Measurements from ENCODE around the gene KIF1A.
"Not testable (repeated sequence)": the region's sequence is repeated elsewhere in the genome, so short reads cannot be mapped to it uniquely, and the experiment has no call there.

Gene KIF1A

DNA sequence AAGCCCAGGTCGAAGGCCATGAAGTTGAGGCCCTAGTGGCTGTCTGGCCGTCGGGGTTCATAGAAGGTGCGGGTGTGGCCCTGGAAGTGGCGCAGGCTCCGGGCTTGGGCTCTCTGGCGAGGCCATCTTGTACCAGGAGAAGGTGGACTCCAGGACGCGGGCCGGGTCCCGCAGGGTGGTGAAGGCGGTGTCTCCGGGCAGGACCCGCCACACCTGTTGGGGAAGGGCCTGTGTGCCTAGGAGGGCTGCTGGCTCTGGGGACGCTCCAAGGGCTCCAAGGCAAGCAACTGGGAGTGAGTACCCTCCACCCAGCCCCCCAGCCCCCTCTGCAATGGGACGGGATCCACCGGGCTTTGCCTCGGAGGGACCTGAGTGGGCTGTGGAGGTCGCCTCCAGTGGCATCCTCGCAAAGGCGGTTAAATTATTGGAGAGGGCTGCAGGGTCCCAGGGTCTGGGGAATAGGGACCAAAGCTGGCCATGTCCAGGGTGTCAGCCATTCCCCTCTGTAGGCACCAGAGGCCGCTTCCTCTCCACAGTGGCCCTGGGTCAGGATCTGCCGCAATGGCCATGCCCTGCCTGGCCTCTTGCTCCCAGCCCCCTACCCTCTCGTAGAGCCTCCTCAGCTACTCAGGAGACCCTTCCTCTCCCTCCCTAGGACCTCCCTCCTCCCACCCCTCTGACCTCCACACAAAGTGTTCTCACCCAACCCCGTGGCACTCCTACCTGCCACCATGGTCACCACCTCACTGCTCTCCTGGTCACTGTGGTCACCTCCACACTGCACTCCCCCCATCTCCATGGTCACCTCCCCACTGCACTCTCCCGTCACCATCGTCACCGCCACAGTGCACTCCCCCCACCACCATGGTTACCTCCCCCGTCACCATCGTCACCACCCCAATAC, 118.0 kb downstream of the KIF1A start:
- DNase-seq = no peak

DNA sequence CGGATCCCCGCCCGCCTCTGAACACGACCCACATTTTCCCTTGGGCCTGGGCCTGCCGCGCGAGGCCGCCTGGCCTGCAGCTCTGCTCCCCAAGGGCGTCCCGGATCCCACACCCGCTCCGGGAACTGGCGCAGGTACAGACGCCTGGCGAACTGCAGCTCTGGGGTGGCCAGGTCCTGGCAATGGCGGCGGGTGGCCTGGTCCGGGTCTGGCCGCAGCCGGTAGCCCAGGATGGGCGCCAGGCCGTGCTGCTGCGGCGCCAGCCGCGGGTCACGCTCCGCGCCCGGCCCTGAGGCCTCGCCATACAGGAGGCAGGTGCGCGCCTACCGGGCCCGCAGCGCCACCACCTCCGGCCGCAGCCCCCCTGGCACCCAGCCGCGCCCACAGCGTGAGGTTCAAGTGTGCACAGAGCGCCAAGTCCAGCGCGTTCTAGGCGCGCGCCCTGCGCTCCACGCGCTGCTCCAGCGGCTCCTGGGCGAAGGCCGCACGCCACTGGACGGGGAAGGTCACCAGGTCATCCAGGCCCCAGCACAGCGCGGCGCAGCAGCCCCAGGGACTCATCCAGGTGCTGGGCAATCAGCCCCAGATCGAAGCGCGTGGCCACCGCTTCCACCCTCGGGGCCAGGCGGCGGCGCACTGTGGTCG, 118.8 kb downstream of the KIF1A start:
- DNase-seq = no peak

DNA sequence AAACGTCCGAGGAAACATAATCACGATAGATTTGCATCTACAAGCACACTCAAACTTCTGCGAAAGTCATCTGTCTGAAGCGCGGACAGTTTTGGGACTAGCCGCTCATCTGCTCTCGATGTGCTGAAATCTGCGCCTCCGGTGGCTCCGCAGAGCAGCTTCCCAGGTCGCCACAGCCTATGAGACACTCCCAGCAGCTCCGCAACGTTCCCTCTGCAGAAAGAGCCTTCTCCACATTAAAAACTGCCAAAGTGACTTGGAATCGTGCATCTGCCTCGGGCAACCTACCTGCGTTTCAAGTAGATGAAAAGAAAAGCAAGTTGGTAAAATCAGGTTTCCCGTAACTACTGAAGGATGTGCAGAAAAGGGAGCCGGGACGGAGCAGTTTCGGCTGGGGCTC, 119.4 kb downstream of the KIF1A start:
- not testable (repeated sequence) for DNase-seq

DNA sequence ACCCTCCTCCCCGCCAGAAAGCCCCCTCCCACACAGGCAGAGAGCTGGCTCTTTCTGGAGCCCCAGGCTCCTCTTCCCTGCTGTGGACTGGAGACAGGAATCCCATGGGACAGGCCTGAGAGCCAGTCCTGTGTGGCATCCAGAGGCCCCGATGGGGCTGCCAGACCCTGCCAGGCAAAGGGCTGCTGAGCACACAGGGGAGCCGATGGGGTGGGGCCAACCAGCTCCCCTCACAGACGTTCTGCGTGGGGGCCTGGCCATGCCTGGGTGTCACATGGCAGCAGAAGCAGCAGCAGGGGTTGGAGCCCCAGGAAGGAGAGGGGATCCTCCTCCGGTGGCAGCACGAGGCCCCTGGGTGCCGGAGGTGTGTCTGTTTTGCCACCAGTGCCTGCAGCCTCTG, 120.2 kb downstream of the KIF1A start:
- DNase-seq = not testable (repeated sequence)

DNA sequence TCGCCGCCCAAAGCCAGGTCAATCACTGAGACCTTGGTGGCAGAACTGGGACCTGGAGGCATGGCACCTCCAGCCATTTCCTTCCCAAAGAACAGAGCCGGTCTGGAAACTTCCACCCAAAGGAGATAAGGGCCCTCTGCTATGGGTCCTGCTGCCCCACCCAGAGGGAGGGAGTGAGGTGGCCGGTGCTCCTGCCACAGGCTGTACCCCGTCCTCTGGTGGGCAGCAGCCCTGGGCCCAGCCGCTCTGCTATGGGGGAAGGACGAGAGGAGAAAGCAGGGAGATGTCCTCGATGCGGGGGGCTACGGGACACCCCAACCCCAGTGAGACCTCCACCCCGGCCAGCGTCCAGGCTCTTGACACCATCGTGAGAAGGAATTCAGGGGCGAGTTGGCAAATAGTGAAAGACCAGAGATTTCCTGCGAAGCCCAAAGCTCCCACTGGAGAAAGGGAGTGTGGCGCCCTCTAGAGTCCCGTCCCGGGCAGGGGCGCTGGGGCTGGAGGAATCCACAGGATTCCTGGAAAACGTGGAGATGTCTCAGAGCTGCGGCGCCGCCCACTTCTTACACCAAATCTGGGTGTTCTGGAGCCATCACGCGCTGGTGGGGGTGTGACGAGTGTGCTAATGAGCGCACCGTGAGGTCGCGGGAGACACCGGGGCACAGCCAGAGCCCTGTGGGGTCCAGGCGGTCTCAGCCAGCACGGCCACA, 121.0 kb downstream of the KIF1A start:
- DNase-seq = not testable (repeated sequence)

DNA sequence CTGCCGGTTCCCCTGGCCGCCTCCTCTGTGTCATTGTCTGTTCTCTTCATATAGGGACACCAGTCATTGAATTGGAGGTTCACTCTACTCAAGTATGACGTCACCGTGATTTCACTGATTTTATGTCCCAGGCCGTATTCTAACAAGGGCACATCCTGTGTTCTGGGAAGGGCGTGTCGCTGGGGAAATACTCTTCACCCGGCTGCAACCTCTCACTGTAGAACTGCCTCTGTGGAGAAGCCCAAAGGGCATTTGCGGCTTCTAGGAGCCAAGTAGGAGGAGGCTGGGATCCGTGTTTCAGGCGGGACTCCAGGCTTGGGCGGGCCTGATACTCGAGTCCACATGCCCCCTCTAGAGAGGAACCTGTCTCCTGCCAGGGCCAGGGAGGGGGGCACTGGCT, 123.5 kb downstream of the KIF1A start:
- DNase-seq = not testable (repeated sequence)

DNA sequence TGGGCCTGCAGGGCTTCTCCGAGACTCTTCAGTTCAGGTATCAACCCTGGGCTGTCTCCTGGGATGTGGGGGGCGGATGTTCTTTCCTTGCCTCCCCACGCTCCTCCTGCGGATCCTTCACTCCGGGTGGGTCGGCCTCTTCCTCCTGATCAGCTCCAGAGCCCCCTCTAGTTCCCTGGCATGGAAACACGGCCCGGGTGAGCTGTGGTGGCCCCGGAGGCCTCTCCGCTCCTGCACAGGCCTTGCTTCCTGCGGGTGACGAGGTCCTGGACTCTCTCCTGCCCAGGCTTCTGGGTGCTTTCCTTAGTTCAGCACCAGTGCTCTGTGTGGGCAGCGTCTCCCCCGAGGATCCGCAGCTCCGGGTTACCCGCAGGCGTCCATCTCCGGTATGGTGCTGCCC, 124.4 kb downstream of the KIF1A start:
- not testable (repeated sequence) for DNase-seq

DNA sequence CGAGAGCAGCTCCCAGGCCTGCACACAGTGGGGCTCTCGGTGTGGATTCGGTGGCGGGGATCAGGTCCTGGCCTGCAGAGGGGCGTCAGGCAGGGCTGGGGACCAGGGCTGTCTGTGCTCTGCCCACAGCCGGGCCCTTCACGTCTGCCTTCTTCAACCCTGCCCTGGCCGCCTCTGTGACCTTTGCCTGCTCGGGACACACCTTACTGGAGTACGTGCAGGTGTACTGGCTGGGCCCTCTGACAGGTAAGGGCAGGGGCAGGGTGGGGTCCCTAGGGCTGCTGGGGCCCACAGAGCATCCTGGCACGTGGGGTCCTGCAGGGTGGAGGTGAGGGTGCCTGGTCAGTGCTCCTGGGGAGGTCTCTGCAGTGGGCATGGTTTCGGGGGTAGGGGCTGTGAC, 125.7 kb downstream of the KIF1A start:
- not testable (repeated sequence) for DNase-seq

DNA sequence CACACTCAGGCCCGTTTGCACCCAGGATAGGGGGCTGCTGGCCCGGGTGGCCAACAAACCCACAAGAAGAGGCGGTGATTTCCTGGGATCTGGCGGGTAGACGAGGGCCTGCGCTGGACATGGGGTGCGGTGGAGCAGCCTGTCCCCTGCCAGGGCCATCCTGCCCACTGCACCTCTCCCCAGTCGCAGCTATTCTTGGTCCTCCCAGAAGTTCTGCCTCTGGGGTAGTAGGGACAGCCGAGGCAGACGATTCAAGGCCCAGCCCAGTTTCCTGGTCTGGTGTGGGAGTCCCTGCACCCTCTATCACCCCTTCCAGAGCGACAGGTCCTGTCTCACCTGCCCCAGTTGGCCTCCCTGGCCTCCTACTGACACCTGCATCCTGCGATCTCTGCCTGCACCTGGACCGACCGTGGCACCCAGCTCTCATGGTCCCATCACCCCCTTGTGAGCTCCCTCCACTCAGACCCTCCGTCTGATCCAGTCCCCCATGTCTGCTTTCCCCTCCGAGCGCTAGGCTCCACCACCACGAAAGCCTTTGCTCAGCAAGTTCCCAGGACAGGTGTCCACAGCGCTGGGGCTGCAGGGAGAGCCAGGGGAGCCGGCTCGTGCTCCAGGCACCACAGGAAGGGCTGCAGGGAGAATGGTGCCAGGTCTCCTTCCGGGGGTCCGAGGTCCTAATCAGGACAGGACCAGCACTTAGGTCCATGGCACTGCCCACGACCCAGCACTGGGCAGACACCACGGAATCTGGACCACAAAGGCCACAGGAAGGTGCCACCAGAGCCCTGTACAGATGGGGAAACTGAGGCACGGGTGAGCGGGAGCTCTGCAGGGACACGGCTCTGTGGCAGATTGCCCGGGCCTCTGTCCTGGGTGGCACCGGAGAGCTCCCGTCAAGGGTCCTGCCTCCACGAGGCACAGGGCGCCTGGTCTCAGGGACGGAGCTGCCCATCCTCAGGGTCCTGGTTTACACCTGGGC, 127.1 kb downstream of the KIF1A start:
- not testable (repeated sequence) for DNase-seq

DNA sequence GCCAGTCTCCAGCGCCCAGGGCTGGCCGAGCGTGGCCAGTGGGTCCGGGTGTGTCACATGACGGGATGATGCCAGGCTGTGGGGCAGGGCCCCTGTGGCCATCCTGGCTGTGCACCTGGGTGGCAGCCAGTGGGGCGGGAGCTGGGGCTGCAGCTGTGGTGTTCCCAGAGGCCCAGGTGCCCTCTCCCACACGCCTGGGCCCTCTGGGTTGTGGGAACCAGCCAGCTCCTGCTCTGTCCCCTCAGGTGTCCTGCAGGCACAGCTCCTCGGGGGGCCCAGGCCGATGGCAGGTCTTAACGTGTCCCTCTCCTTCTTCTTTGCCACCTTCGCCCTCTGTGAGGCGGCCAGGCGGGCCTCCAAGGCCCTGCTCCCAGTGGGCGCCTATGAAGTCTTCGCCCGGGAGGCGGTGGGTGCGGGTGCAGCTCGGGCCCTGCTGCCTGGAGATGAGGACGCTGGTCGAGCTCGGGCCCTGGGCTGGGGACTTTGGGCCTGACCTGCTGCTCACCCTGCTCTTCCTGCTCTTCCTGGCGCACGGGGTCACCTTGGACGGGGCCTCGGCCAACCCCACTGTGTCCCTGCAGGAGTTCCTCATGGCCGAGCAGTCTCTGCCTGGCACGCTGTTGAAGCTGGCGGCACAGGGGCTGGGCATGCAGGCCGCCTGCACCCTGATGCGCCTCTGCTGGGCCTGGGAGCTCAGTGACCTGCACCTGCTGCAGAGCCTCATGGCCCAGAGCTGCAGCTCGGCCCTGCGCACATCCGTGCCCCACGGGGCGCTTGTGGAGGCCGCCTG, 128.2 kb downstream of the KIF1A start, which contains the start of gene AQP12A:
Gene AQP12A (plus strand): TSS at position 236 of the 790 bp plus-strand sequence. CDS start 48 bp downstream, at position 284.
- DNase-seq = not testable (repeated sequence)

DNA sequence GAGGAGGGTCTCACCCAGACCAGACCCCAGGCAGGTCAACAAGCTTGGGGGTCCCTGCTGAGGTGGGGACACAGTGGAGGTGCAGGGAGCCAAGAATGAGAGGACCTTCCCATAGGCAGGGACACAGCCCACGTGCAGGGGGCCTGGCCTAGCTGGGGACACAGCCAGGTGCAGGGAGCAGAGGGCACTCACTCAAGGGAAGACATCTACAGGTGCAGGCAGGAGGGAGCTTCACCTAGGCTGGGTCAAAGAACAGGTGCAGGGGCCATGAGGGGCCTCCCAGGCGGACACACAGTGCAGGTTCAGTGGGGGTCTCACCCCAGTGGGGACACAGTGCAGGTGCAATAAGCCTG, 129.0 kb downstream of the KIF1A start:
- not testable (repeated sequence) for DNase-seq

DNA sequence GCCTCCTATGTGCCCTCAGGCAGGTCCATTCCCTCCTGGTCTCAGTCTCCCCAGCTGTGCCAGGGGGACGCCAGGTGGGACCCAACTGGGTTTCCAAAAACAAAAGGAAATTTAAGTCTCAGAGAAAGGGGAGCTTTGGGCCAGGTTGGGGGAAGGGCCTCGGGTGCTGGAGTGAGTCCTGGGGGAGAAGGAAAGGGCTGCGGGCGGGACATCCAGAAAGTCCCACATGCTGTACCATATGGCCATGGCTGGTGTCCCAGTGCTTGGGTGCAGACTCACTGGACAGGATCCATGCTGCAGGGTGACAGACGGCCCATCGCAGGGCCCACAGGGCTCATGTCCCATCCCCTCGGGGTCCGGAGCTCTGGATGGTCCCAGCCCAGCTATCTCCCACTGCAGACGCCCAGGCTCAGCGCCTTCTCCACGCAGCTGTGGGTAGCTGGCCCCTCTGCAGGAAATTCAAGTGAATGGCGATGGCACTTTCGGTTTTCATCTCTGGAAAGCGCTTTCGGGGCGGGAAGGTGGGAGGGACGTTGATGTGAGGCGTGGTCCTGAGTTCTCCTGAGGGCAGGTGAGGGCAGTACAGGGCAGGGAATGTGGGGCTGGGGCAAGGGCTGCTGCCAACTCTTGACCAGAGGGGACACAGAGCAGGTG, 129.5 kb downstream of the KIF1A start:
- DNase-seq = not testable (repeated sequence)

DNA sequence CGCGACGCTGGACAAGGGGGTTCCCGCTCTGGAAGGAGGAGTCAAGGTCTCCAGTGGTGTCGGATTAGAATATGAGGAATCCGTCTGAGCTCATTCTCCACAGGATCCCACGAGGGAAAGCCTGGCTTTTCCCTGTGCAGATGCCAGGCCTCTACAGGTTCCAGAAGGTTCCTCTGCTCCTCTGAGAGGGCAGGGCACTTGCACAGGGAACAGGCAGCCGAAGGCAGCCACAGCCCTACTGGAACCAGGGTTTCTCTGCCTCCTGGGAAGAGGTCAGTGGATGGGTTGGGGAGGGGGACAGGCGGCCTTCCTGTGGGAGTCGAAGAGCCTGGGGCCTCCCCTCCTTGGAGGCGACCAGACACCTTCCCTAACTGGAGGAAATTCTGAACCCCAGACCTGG, 130.0 kb downstream of the KIF1A start:
- DNase-seq = no peak

DNA sequence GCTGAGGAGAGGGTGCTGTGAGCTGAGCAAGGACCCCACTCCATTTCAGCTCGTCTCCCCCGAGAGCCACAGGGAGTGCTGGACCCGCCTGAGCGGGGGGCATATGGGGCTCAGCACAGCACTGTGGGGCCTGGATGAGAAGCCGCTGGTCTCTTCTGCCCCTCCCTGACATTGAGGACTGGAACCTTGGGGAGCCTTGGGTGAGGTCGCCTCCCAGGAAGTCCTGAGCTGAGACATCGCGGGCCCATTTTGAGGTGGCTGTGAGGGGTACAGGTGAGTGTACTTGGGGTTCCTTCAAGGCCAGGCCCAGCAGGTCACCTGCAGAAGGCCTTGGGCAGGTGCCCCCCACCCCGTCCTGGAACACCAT, 131.5 kb downstream of the KIF1A start:
- DNase-seq = no peak

DNA sequence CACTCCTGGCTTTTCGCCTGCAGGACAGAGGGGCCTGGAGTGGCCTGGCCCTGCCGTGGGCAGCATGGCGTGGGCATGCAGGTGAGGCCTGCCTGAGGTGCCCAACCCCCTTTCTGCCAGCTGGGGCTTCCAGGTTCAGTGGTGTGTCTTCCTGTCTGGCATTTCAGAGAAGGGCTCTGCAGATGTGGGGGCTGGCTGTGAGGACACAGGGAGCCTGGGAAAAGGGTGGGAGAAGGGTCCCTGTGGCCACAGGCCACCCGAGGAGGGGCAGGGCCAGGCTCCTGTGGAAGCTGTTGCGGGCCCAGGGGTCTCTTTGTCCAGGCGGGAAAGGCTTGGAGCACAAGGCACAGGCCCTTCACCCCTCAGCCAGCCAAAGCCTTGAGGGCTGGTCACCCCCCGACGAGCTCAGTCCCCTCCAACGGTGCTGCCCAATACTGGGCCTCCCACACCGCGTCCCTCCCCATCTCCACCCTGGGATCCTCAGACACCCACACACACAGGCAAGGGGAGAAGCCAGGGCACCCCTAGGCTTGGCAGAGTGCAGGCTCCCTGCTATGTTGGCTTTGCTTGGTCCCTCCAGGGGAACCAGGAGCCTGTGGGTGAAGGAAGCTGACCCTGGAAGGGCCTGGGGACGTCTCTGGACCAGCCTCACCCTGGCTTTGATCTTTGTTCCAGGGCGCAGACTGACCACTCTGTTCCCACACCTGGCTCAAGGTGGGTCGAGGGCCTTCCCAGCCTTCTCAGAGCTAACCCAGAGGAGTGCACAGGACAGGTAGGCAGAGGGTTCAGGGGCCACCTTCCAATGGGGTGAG, 132.1 kb downstream of the KIF1A start:
- no peak for DNase-seq

DNA sequence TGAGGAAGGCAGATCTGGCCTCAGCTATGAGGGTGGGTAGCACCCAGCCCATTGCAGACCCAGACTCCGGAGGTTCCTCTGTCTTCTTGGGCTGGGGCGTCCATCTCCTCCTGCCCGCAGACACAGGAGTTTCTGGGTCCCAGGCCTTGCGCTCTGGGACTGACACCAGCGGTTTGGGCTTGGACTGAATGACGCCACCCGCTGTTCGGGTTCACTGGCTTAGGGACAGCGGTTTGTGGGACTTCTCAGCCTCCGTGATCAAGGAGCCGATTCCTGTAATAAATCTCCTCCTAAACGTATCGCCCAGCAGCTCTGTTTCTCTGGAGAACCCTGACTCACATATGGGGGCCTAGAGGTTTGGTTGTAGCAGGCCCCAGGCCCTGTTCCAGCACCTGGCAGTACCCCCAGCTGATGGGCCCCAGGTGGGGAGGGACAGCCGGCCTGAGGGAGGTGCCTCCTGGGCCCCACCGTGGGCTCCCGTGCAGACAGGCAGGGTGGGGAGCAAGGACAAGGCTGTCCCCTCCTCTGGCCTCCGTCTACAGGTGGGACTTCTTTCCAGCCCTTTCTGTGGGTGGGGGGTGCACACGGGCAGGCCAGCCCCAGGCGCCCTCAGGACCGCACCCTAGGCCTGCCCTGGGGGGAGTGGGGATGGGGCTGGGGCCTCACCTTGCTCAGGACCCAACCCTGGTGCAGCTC, 132.8 kb downstream of the KIF1A start:
- no peak for DNase-seq

DNA sequence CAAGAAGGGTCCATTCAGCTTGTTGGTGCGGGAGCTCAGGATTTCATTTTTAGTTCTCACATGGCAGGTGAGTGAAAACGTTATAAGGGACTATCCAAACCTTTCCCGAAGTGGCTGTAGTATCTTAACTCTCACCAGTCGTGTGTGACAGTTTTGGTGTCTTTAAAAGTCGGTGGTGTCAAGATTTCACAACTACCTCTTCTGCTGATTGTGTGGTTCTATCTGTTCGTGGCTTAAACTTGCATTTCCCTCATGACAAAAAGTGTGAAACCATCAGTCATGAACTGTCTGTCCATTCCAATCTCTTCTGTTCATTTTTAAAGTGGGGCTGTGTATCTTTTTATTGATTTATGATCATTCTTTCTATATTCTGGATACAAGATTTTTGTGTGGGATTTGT, 133.6 kb downstream of the KIF1A start:
- no peak for DNase-seq

DNA sequence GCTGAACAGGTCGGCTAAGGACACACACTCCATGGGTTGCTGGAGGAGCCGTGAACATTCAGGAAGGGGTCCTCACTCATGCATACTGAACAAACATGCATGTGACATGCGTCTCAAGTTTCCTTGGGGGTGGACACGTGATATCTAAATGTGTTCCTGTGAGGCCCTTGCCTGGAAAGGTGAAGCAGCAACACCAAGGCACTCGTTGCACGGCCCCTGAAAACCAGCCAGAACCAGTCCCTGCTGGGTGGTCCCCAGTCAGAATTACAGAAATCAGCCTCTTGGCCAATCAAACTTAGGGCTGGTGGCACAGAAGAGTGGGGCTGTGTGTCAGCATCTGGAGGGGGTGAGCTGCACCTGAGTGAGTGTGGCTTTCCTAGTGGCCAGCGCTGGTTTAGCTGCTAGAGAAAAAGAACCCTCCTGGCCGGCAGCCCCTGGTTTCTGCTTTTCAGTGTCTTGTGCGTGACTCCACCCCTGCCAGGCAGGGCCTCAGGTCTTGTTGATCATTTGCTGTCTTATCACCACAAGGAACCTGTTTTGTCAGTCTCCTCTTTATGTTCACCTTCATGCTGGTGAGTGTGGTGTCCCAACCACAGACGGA, 134.1 kb downstream of the KIF1A start:
- no peak for DNase-seq

All from inflammatory macrophage (primary cell).